HUES64 (cell line): Measurements from ENCODE around the gene LTF.

Source experiments
- H3K27ac ChIP-seq: 2 replicates; pipeline ENCODE4 v1.7.0; 2013; ENCODE audit warnings: low read depth, low read length, inconsistent platforms
- H3K27me3 ChIP-seq: 2 replicates; pipeline ENCODE4 v1.6.1; 2013; ENCODE audit warnings: mild to moderate bottlenecking, low read length; ENCODE audit not compliant: insufficient read depth
- H3K36me3 ChIP-seq: 2 replicates; pipeline ENCODE4 v1.6.1; 2013; ENCODE audit warnings: mild to moderate bottlenecking, low read length; ENCODE audit not compliant: insufficient read depth
- H3K4me1 ChIP-seq: 2 replicates; pipeline ENCODE4 v1.6.1; 2013; ENCODE audit warnings: mild to moderate bottlenecking, low read length, moderate library complexity; ENCODE audit not compliant: insufficient read depth
- H3K4me3 ChIP-seq: 2 replicates; pipeline ENCODE4 v1.5.1; 2013; ENCODE audit warnings: mild to moderate bottlenecking, low read length, moderate library complexity
- H3K9ac ChIP-seq: 2 replicates; pipeline ENCODE4 v1.6.1; 2013; ENCODE audit warnings: mild to moderate bottlenecking, low read depth, low read length
- H3K9me3 ChIP-seq: 2 replicates; pipeline ENCODE4 v1.6.1; 2013; ENCODE audit warnings: low read depth, low read length; ENCODE audit not compliant: insufficient read depth
- WGBS: fragments of 150-250, 120-280 bp; methylation state at CpG from one replicate; pipeline ENCODE4 v1.1.7; 2013; ENCODE audit warnings: missing lambda C conversion rate; 5-methylcytosine and 5-hydroxymethylcytosine counted together

The LTF gene

GRCh38 chr3:46479021-46479420 lies 14.3 kb upstream of the LTF start:
- WGBS: 94% methylated on average over 5 of the region's 5 CpGs

GRCh38 chr3:46478341-46478740 lies 13.6 kb upstream of the LTF start:
- H3K4me3 ChIP-seq: no peak overlapping the region
- H3K9ac ChIP-seq: no peak overlapping the region
- H3K27ac ChIP-seq: no peak overlapping the region
- H3K27me3 ChIP-seq: no peaks in the 10 kb centered on the region
- peaks cover 7% of the 10 kb centered on the region; the same call in 1 of the 2 replicates for H3K9me3 ChIP-seq
- no peaks in the 10 kb centered on the region for H3K4me1 ChIP-seq
- H3K36me3 ChIP-seq: no peaks in the 10 kb centered on the region
- 93% methylated on average over 5 of the region's 5 CpGs for WGBS

More at GRCh38 chr3:46479021-46479420, 14.3 kb upstream of the LTF start:
- no peaks in the 10 kb centered on the region for H3K36me3 ChIP-seq
- H3K9me3 ChIP-seq: peaks cover 6% of the 10 kb centered on the region; the same call in 1 of the 2 replicates
- H3K4me3 ChIP-seq: no peak overlapping the region
- H3K27me3 ChIP-seq: no peaks in the 10 kb centered on the region
- H3K27ac ChIP-seq: no peak overlapping the region
- H3K4me1 ChIP-seq: no peaks in the 10 kb centered on the region
- H3K9ac ChIP-seq: no peak overlapping the region

- 89% methylated on average over 6 of the region's 6 CpGs for WGBS
- H3K27ac ChIP-seq: no peak overlapping the region
- no peak overlapping the region for H3K4me3 ChIP-seq
- no peak overlapping the region for H3K9ac ChIP-seq
- no peaks in the 10 kb centered on the region for H3K4me1 ChIP-seq
- peaks cover 7% of the 10 kb centered on the region; the same call in 1 of the 2 replicates for H3K9me3 ChIP-seq
- no peaks in the 10 kb centered on the region for H3K36me3 ChIP-seq
- no peaks in the 10 kb centered on the region for H3K27me3 ChIP-seq
Observed at GRCh38 chr3:46477756-46478155, 13.1 kb upstream of the LTF start.

GRCh38 chr3:46477145-46477544 lies 12.4 kb upstream of the LTF start:
- 91% methylated on average over 2 of the region's 4 CpGs for WGBS
- peaks cover 7% of the 10 kb centered on the region; the same call in 1 of the 2 replicates for H3K9me3 ChIP-seq
- no peak overlapping the region for H3K4me3 ChIP-seq
- H3K36me3 ChIP-seq: no peaks in the 10 kb centered on the region
- no peak overlapping the region for H3K27ac ChIP-seq
- no peaks in the 10 kb centered on the region for H3K4me1 ChIP-seq
- H3K27me3 ChIP-seq: no peaks in the 10 kb centered on the region
- H3K9ac ChIP-seq: no peak overlapping the region

- WGBS: 91% methylated on average over 2 of the region's 2 CpGs
- H3K4me1 ChIP-seq: no peaks in the 10 kb centered on the region
- no peak overlapping the region for H3K27ac ChIP-seq
- no peaks in the 10 kb centered on the region for H3K27me3 ChIP-seq
- H3K4me3 ChIP-seq: no peak overlapping the region
- H3K36me3 ChIP-seq: no peaks in the 10 kb centered on the region
- H3K9me3 ChIP-seq: peaks cover 7% of the 10 kb centered on the region; the same call in 1 of the 2 replicates
- no peak overlapping the region for H3K9ac ChIP-seq
Observed at GRCh38 chr3:46472736-46473135, 8.0 kb upstream of the LTF start.

- H3K27ac ChIP-seq: no peak overlapping the region
- 94% methylated on average over 4 of the region's 5 CpGs for WGBS
- no peaks in the 10 kb centered on the region for H3K36me3 ChIP-seq
- H3K4me3 ChIP-seq: no peak overlapping the region
- H3K9me3 ChIP-seq: peaks cover 7% of the 10 kb centered on the region; the same call in 1 of the 2 replicates
- H3K4me1 ChIP-seq: no peaks in the 10 kb centered on the region
- H3K9ac ChIP-seq: no peak overlapping the region
- H3K27me3 ChIP-seq: no peaks in the 10 kb centered on the region
Observed at GRCh38 chr3:46471371-46471914, 6.7 kb upstream of the LTF start.

GRCh38 chr3:46470831-46471230 lies 6.1 kb upstream of the LTF start:
- no peak overlapping the region for H3K27ac ChIP-seq
- H3K36me3 ChIP-seq: no peaks in the 10 kb centered on the region
- H3K9me3 ChIP-seq: peaks cover 7% of the 10 kb centered on the region; the same call in 1 of the 2 replicates
- 93% methylated on average over 4 of the region's 4 CpGs for WGBS
- no peaks in the 10 kb centered on the region for H3K4me1 ChIP-seq
- H3K4me3 ChIP-seq: no peak overlapping the region
- H3K27me3 ChIP-seq: no peaks in the 10 kb centered on the region
- no peak overlapping the region for H3K9ac ChIP-seq

- H3K27me3 ChIP-seq: no peaks in the 10 kb centered on the region
- H3K27ac ChIP-seq: no peak overlapping the region
- 80% methylated on average over 3 of the region's 3 CpGs for WGBS
- H3K4me3 ChIP-seq: no peak overlapping the region
- H3K36me3 ChIP-seq: no peaks in the 10 kb centered on the region
- H3K4me1 ChIP-seq: no peaks in the 10 kb centered on the region
- peaks cover 5% of the 10 kb centered on the region; the same call in 1 of the 2 replicates for H3K9me3 ChIP-seq
- H3K9ac ChIP-seq: no peak overlapping the region
Observed at GRCh38 chr3:46469680-46470357, 5.1 kb upstream of the LTF start.

GRCh38 chr3:46468753-46469600 lies 4.3 kb upstream of the LTF start:
- Histone ChIP-seq H3K27me3 (no peaks in the 10 kb centered on the region), H3K9ac (no peak overlapping the region), H3K9me3 (peaks cover under 1% of the 10 kb centered on the region; the same call in 1 of the 2 replicates), H3K4me1 (no peaks in the 10 kb centered on the region), H3K27ac (no peak overlapping the region), H3K4me3 (no peak overlapping the region), H3K36me3 (no peaks in the 10 kb centered on the region)
- WGBS: 92% methylated on average over 5 of the region's 6 CpGs

GRCh38 chr3:46467562-46467961 lies 2.9 kb upstream of the LTF start:
- WGBS: 86% methylated on average over 4 of the region's 4 CpGs

GRCh38 chr3:46466871-46467403 lies 2.2 kb upstream of the LTF start:
- no peak overlapping the region for H3K4me3 ChIP-seq
- H3K36me3 ChIP-seq: no peaks in the 10 kb centered on the region
- H3K27me3 ChIP-seq: no peaks in the 10 kb centered on the region
- H3K4me1 ChIP-seq: no peaks in the 10 kb centered on the region
- 88% methylated on average over 1 of the region's 1 CpG for WGBS
- no peaks in the 10 kb centered on the region for H3K9me3 ChIP-seq
- H3K9ac ChIP-seq: no peak overlapping the region
- no peak overlapping the region for H3K27ac ChIP-seq

More at GRCh38 chr3:46467562-46467961, 2.9 kb upstream of the LTF start:
- no peak overlapping the region for H3K4me3 ChIP-seq
- no peak overlapping the region for H3K27ac ChIP-seq
- no peak overlapping the region for H3K9ac ChIP-seq
- H3K36me3 ChIP-seq: no peaks in the 10 kb centered on the region
- no peaks in the 10 kb centered on the region for H3K9me3 ChIP-seq
- no peaks in the 10 kb centered on the region for H3K4me1 ChIP-seq
- no peaks in the 10 kb centered on the region for H3K27me3 ChIP-seq
